ENCODE results near the gene PEX11G. TPM values are rescaled to one million over a fixed set of nuclear protein-coding genes. Genes with fewer than 3 reads are reported as not detected.

The PEX11G gene
- total RNA-seq, 2 donors from 2014 or later, result 3.9 to 7.6 TPM

DNA sequence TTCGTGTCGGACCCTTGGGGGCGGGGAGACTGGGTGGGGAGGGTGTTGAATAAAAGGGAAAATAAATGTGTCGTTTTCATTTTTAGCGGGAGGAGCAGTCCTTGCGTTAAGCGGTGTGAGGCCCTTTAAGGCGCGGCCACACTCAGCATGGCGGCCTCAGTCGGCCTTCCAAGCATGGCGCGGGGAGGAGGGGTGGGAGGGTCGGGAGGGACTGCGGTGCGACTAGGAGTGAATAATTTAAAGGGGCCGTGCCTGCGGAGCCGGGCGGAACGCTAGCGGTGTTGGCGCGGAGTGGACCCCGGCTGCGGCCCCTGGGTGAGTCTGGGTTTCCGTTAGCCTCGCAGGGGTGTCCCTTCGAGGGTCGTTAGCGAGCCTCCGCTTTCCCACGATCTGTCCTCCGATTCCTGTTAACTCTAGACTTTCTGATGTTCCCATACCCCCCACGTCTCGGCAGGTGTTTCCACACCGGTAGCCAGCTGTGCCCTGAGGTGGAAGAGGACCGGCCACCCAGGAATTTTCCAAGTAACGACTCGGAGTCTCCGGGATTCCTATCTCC, 45.2 kb upstream of the PEX11G start:
- Histone ChIP-seq H3K9me3 (no peaks in the 10 kb centered on the region), H3K36me3 (replicated peaks in 1 of 2; ENCODE audit: insufficient read depth in 1 of 2, low read depth in 2 of 2) (peaks cover 0 to 2% of the 10 kb centered on the region in 2 donors), H3K4me3 (peak overlapping the region; percentile 55 to 78), H3K27ac (peak overlapping the region; percentile 84 to 93 (median 88)), H3K4me1 (peaks cover 19% of the 10 kb centered on the region), H3K27me3 (no peaks in the 10 kb centered on the region)
- TF ChIP-seq, protein P1, sequence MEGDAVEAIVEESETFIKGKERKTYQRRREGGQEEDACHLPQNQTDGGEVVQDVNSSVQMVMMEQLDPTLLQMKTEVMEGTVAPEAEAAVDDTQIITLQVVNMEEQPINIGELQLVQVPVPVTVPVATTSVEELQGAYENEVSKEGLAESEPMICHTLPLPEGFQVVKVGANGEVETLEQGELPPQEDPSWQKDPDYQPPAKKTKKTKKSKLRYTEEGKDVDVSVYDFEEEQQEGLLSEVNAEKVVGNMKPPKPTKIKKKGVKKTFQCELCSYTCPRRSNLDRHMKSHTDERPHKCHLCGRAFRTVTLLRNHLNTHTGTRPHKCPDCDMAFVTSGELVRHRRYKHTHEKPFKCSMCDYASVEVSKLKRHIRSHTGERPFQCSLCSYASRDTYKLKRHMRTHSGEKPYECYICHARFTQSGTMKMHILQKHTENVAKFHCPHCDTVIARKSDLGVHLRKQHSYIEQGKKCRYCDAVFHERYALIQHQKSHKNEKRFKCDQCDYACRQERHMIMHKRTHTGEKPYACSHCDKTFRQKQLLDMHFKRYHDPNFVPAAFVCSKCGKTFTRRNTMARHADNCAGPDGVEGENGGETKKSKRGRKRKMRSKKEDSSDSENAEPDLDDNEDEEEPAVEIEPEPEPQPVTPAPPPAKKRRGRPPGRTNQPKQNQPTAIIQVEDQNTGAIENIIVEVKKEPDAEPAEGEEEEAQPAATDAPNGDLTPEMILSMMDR (IDR thresholded peaks at IDR 0.05), result no peak
- peak; percentile 39 to 70 (median 62) for TF ChIP-seq POLR2A (IDR thresholded peaks at IDR 0.05)
- 0% methylated on average over 22 to 40 of the region's 41 CpGs for WGBS, 2 donors
- DNase-seq (peak; percentile 90 to 91 (median 90)), ATAC-seq (peak; percentile 86)
- intact Hi-C loops (cut with DNase I), result no loop called here

DNA sequence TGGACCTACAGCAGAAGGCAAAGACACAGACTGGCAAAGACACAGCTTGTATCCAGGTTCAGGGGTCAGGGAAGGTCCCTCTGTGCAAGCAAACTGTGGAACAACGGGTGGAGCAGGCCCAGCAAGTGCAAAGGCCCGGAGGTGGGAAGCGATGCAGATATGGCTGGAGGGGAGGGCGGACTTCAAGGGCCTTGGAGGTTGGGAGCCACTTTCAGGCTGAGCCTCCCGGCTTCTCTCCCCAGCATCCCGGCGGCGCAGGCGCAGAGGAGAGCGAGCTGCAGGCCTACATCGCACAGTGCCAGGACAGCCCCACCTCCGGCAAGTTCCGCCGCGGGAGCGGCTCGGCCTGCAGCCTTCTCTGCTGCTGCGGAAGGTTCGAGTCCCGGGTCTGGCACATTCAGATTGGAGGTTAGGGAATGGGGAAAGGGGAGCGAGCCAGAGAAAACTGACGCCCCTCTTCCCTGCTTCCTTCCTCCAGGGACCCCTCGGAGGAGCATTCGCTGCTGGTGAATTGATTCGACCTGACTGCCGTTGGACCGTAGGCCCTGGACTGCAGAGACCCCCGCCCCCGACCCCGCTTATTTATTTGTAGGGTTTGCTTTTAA, 44.5 kb upstream of the PEX11G start:
- Histone ChIP-seq H3K27me3 (no peaks in the 10 kb centered on the region), H3K9me3 (no peaks in the 10 kb centered on the region), H3K27ac (peak overlapping the region; percentile 84 to 93 (median 88)), H3K36me3 (replicated peaks in 1 of 2; ENCODE audit: insufficient read depth in 1 of 2, low read depth in 2 of 2) (no peaks in the 10 kb centered on the region), H3K4me3 (peak overlapping the region; percentile 55 to 78), H3K4me1 (peaks cover 19% of the 10 kb centered on the region)
- TF ChIP-seq, protein P1 (IDR thresholded peaks at IDR 0.05), result no peak
- no peak for TF ChIP-seq POLR2A (IDR thresholded peaks at IDR 0.05)
- intact Hi-C loops (cut with DNase I), result no loop called here
- DNase-seq (peak; percentile 60 to 64 (median 62)), ATAC-seq (no peak)
- WGBS, 2 donors, result 0 to 29% methylated on average over 10 to 30 of the region's 30 CpGs

DNA sequence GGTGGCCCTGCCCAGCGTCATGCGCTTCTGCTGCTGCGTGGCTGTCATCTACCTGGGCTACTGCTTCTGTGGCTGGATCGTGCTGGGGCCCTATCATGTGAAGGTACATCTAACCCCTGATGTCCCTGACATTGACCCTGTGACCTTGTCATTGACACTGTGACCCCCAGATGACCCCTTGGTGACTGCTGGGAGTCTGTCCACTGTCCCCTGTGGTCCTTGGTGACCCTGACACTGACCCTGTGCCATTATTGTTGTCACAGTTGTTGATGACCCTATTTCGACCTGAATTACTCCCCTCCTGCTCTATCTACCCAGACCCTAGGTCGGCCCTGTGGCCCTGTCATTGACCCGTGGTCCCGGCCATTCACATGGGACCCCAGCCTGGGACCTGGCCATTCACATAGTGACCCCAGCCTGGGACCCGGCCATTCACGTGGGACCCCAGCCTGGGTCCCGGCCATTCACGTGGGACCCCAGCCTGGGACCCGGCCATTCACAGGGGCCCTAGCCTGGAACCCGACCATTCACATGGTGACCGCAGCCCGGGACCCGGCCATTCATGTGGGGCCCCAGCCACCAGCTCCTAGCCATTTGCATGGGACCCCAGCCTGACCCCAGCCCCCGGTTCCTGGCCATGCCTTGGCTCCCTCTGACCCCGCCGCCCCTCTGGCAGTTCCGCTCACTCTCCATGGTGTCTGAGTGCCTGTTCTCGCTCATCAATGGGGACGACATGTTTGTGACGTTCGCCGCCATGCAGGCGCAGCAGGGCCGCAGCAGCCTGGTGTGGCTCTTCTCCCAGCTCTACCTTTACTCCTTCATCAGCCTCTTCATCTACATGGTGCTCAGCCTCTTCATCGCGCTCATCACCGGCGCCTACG, 41.0 kb upstream of the PEX11G start:
- 91 to 95% methylated on average over 17 to 27 of the region's 33 CpGs for WGBS, 2 donors
- H3K4me3 ChIP-seq, result no peak overlapping the region
- peaks cover 0 to 2% of the 10 kb centered on the region in 2 donors for H3K36me3 ChIP-seq (replicated peaks in 1 of 2; ENCODE audit: insufficient read depth in 1 of 2, low read depth in 2 of 2)
- no peak for ATAC-seq
- TF ChIP-seq, protein P1 (IDR thresholded peaks at IDR 0.05), result no peak
- no peak for TF ChIP-seq POLR2A (IDR thresholded peaks at IDR 0.05)
- intact Hi-C loops (cut with DNase I), result no loop called here
- no peaks in the 10 kb centered on the region for H3K27me3 ChIP-seq
- H3K4me1 ChIP-seq, result peaks cover 11% of the 10 kb centered on the region
- no peaks in the 10 kb centered on the region for H3K9me3 ChIP-seq
- no peak overlapping the region for H3K27ac ChIP-seq
- no peak for DNase-seq

DNA sequence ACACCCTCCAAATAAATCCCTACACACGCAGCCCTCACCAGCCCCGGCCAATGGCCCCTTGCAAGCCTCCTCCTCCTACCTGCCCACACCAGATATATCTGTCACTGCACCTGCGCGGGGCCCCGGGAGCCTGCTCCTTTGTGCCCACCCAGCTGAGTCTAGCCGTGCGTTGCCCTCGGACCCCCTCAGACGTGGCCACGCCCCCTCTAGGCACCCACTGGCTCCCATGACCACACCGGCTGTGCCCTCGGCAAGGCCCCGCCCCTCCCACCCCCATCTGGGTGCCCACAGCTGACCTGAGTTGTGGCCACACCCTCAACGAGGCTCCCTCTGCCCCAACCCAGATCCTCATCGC, 40.4 kb upstream of the PEX11G start:
- no peaks in the 10 kb centered on the region for H3K27me3 ChIP-seq
- H3K36me3 ChIP-seq (replicated peaks in 1 of 2; ENCODE audit: insufficient read depth in 1 of 2, low read depth in 2 of 2), result peaks cover 0 to 2% of the 10 kb centered on the region in 2 donors
- peaks cover 8% of the 10 kb centered on the region for H3K4me1 ChIP-seq
- no peak for TF ChIP-seq POLR2A (IDR thresholded peaks at IDR 0.05)
- TF ChIP-seq, protein P1 (IDR thresholded peaks at IDR 0.05), result no peak
- H3K9me3 ChIP-seq, result no peaks in the 10 kb centered on the region
- intact Hi-C loops (cut with DNase I), result no loop called here
- no peak overlapping the region for H3K4me3 ChIP-seq
- ATAC-seq (no peak), DNase-seq (no peak)
- no peak overlapping the region for H3K27ac ChIP-seq
- WGBS, 2 donors, result 82 to 84% methylated on average over 6 to 14 of the region's 15 CpGs

All from body of pancreas (tissue), 4 donors.